ENCODE results near the gene PPP1R1B. TPM values are rescaled to one million over a fixed set of nuclear protein-coding genes. Genes with fewer than 3 reads are reported as not detected.

The PPP1R1B gene
- total RNA-seq, 4 donors from 2014 or later, result 43.7 to 112 (median 70.4) TPM

GRCh38 chr17:39632153-39632941 lies 5.6 kb downstream of the PPP1R1B start:
- TF ChIP-seq POLR2A (IDR thresholded peaks at IDR 0.05) (no peak), EP300 (IDR thresholded peaks at IDR 0.05) (no peak), POLR2AphosphoS5 (IDR thresholded peaks at IDR 0.05) (no peak)
- TF ChIP-seq, protein P1, sequence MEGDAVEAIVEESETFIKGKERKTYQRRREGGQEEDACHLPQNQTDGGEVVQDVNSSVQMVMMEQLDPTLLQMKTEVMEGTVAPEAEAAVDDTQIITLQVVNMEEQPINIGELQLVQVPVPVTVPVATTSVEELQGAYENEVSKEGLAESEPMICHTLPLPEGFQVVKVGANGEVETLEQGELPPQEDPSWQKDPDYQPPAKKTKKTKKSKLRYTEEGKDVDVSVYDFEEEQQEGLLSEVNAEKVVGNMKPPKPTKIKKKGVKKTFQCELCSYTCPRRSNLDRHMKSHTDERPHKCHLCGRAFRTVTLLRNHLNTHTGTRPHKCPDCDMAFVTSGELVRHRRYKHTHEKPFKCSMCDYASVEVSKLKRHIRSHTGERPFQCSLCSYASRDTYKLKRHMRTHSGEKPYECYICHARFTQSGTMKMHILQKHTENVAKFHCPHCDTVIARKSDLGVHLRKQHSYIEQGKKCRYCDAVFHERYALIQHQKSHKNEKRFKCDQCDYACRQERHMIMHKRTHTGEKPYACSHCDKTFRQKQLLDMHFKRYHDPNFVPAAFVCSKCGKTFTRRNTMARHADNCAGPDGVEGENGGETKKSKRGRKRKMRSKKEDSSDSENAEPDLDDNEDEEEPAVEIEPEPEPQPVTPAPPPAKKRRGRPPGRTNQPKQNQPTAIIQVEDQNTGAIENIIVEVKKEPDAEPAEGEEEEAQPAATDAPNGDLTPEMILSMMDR (IDR thresholded peaks at IDR 0.05), result no peak
- Histone ChIP-seq H3K36me3 (no peaks in the 10 kb centered on the region), H3K4me1 (peaks cover 46% of the 10 kb centered on the region), H3K9me3 (no peaks in the 10 kb centered on the region), H3K4me3 (peak overlapping the region; percentile 18), H3K27me3 (peaks cover 36% of the 10 kb centered on the region), H3K27ac (peak overlapping the region; percentile 80)
- DNase-seq (ENCODE audit: low spot score in 2 of 2), result no peak
- 35% methylated on average over 12 of the region's 13 CpGs for WGBS

- TF ChIP-seq EP300 (IDR thresholded peaks at IDR 0.05) (no peak), POLR2AphosphoS5 (IDR thresholded peaks at IDR 0.05) (no peak), POLR2A (IDR thresholded peaks at IDR 0.05) (no peak)
- TF ChIP-seq, protein P1 (IDR thresholded peaks at IDR 0.05), result no peak
- DNase-seq (ENCODE audit: low spot score in 2 of 2), result no peak
- WGBS, result 70% methylated on average over 7 of the region's 8 CpGs
- Histone ChIP-seq H3K4me1 (peaks cover 45% of the 10 kb centered on the region), H3K36me3 (no peaks in the 10 kb centered on the region), H3K9me3 (no peaks in the 10 kb centered on the region), H3K4me3 (no peak overlapping the region), H3K27me3 (peaks cover 22% of the 10 kb centered on the region), H3K27ac (peak overlapping the region; percentile 80)
Observed at GRCh38 chr17:39633570-39634183, 6.9 kb downstream of the PPP1R1B start.

GRCh38 chr17:39634384-39634871 lies 7.7 kb downstream of the PPP1R1B start:
- TF ChIP-seq, protein P1 (IDR thresholded peaks at IDR 0.05), result peak; percentile 66 to 68
- no peak for TF ChIP-seq POLR2AphosphoS5 (IDR thresholded peaks at IDR 0.05)
- DNase-seq (ENCODE audit: low spot score in 2 of 2), result no peak
- no peak overlapping the region for H3K4me3 ChIP-seq
- peaks cover 21% of the 10 kb centered on the region for H3K27me3 ChIP-seq
- H3K36me3 ChIP-seq, result no peaks in the 10 kb centered on the region
- WGBS, result 44% methylated on average over 2 of the region's 2 CpGs
- no peak overlapping the region for H3K27ac ChIP-seq
- H3K4me1 ChIP-seq, result peaks cover 49% of the 10 kb centered on the region
- no peaks in the 10 kb centered on the region for H3K9me3 ChIP-seq

- H3K36me3 ChIP-seq, result no peaks in the 10 kb centered on the region
- H3K9me3 ChIP-seq, result no peaks in the 10 kb centered on the region
- 83% methylated on average over 7 of the region's 8 CpGs for WGBS
- H3K4me1 ChIP-seq, result peaks cover 62% of the 10 kb centered on the region
- peaks cover 14% of the 10 kb centered on the region for H3K27me3 ChIP-seq
- TF ChIP-seq POLR2AphosphoS5 (IDR thresholded peaks at IDR 0.05) (no peak), POLR2A (IDR thresholded peaks at IDR 0.05) (no peak)
- no peak overlapping the region for H3K4me3 ChIP-seq
- DNase-seq (ENCODE audit: low spot score in 2 of 2), result no peak
- no peak overlapping the region for H3K27ac ChIP-seq
Observed at GRCh38 chr17:39635614-39636176, 8.9 kb downstream of the PPP1R1B start.

GRCh38 chr17:39636587-39636926 lies 9.8 kb downstream of the PPP1R1B start:
- TF ChIP-seq EP300 (IDR thresholded peaks at IDR 0.05), result no peak
- Histone ChIP-seq H3K4me3 (peak overlapping the region; percentile 78), H3K36me3 (no peaks in the 10 kb centered on the region), H3K4me1 (peaks cover 68% of the 10 kb centered on the region), H3K27ac (peak overlapping the region; percentile 90), H3K27me3 (peaks cover 8% of the 10 kb centered on the region), H3K9me3 (no peaks in the 10 kb centered on the region)
- no peak for DNase-seq (ENCODE audit: low spot score in 2 of 2)
- 22% methylated on average over 6 of the region's 6 CpGs for WGBS

All from suprapubic skin (tissue), 4 donors.